ENCODE data around the gene EPN3.

DNA sequence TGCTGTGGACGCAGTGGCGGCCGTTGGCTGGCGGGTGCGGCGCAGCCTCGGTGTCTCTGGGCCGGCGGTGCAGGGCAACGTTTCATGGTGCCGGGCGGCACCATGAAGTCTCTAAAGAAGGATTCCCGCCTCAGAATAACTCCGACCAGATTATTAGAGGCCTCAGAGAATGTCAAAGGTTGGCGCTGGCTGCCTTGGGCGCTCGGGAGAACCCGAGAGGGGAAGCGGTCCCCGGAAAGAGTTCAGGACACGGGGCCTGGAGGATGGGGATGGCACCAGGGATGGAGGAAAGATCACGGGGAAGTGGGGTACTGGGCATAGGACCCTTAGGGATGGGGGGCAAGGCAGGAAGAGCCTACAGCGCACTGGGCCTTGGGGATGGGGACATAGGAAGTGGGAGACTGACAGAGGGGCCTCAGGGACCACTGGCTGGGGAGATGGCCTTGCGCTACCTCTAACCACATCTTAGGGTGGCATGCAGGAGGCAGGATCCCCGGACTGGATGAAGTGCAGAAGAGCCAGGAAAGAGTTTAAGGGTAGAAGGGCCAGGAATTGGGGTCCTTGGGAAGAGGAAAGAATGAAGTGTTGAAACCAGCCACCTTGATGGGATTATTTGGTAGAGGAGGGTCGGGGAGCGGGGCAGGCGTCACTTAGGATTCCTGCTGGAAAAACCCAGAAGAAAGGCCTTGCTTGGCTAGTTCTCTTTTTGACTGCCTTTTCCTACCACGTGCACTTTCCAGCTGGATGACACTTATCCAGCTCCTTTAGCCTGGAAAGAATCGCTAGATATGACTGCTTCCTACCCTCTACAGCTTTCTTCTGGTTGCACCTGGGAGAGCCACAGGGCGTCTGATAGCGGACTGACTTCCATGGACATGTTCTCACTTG, 23.7 kb upstream of the EPN3 start:
- TF ChIP-seq, protein P1, sequence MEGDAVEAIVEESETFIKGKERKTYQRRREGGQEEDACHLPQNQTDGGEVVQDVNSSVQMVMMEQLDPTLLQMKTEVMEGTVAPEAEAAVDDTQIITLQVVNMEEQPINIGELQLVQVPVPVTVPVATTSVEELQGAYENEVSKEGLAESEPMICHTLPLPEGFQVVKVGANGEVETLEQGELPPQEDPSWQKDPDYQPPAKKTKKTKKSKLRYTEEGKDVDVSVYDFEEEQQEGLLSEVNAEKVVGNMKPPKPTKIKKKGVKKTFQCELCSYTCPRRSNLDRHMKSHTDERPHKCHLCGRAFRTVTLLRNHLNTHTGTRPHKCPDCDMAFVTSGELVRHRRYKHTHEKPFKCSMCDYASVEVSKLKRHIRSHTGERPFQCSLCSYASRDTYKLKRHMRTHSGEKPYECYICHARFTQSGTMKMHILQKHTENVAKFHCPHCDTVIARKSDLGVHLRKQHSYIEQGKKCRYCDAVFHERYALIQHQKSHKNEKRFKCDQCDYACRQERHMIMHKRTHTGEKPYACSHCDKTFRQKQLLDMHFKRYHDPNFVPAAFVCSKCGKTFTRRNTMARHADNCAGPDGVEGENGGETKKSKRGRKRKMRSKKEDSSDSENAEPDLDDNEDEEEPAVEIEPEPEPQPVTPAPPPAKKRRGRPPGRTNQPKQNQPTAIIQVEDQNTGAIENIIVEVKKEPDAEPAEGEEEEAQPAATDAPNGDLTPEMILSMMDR (conservative IDR thresholded peaks at IDR 0.05; ENCODE audit: low read depth, low read length), result no peak
- no peak for TF ChIP-seq EZH2 (IDR thresholded peaks at IDR 0.05; ENCODE audit: borderline replicate concordance, low read depth, low read length, poor library complexity, severe bottlenecking)

All from A673 (cell line).